T1000 (cell line): ENCODE data around the gene TP53RK.

Source experiments
- DNase-seq: peaks from one replicate; lab custom pipeline; 2025; ENCODE audit warnings: mixed read lengths; lab: John Stamatoyannopoulos, UW

TP53RK gene

DNA sequence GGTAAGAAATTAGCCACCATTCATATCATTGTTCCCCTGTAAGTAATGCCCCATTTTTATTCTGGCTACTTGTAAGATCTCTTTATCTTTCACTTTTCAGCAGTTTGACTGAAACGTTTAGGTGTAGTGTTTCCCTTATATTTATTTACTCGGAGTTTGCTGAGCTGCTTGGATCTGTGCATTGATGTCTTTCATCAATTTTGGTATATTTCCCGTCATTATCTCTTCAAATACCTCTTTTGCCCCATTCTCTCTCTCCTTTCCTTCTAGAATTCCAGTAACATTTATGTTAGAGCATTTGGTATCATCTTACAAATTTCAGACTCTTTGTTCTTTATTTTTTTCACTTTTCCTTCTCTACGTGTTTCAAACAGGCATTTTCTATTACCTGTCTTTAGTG lies 28.8 kb downstream of the TP53RK start:
- no peak for DNase-seq

DNA sequence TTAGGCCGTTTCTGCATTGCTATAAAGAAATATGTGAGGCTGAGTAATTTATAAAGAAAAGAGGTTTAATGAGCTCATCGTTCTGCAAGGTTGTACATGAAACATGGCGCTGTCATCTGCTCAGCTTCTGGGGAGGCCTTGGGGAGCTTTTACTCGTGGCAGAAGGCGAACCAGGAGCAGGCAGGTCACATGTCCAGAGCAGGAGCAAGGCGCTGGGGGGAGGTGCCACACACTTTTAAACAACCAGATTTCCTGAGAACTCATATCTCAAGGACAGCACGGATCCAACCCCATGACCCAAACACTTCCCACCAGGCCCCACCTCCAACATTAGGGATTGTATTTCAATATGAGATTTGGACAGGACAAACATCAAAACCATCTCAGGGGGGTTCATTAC lies 31.6 kb downstream of the TP53RK start:
- DNase-seq = no peak

DNA sequence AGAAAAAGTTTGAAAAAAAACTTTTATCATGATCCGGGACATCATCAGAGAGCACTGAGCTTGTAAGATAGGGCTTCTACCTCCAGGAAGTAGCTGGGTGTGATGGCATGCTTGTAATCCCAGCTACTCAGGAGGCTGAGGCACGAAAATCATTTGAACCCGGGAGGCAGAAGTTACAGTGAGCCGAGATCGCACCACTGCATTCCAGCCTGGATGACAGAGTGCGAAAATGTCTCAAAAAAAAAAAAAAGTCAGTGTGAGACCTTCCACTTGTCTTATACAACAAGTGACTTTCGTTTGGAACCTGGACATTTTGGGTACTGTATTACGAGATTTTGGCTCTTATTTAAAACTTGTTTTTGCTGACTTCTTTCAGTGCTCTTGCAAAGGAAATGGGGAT lies 32.1 kb downstream of the TP53RK start:
- DNase-seq = no peak

DNA sequence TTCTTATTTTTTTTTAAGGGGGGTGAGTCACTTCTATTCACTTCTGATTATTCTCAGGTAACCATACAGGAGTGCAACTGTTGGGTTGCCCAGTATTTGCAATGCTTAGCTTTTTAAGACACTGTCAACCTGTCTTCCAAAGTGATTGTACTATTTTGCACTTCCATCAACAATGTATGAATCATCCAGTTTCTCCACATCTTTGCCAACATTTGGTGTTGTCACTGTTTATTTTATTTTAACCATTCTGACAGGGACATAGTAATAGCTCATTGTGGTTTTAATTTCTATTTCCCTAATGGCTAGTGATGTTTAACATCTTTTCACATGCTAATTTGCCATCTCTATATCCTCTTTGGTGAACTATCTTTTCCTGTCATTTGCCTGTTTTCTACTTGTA lies 36.5 kb downstream of the TP53RK start:
- DNase-seq = no peak

DNA sequence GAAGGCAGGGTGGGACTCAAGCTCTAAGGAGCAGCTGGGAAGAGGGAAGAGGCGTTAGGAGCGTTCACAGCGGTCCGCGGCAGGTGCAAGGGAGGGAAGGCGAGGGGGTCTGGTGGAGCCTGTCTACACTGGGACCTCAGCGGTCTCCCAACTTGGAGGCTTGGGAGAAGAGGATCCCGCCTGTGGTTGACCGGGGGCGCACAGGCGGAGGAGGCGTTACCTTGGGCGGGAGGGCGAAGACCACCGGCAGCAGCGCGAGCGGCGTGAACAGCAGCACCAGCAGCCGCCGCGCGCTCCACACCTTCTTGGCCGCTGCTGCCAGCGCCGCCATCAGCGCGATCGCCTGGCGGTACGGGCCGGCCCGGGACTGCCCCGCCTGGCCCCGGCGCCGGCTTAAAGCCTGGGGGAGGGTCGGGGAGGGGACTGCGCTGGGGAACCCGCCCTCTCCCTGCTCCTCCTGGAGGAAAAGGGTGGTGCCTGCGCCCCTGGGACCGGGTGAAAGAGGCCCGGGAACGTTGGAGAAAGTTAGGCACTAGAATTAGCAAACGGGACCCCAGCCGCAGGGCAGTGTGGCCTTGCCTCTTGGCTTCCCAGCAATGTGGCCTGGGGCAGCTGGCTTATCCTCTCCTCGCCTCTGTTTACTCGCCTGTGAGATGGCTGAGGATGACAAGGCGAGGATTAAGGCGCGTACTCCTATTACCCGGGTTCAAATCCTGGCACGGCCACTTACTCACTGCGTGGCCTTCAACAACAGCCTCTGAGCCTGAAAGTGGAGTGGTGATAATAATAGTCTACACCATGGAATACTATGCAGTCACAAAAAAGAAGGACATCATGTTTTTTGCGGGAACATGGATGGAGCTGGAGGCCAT lies 37.9 kb downstream of the TP53RK start, which contains the start of gene SLC13A3:
Gene SLC13A3, minus strand, starts transcription at position 369 of the 872 bp plus-strand sequence. Its CDS starts 38 bp downstream, at position 331.
- DNase-seq = no peak

DNA sequence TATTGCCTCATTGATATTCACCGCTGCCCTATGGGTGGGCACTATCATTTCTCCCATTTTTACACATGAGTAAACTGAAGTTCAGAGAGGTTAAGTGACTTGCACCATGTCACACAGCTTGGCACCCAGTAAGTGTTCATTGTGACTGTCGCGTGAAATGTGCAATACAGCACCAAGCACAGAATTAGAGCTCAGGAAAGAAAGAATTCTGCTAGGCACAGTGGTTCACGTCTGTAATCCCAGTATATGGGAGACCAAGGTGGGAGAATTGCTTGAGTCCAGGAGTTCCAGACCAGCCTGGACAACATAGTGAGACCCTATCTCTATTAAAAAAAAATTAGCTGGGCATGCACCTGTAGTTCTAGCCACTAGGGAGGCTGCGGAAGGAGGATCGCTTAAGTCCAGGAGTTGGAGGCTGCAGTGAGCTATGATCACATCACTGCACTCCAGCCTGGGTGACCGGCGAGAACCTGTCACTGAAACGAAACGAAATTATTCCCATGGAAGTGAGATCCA lies 38.6 kb downstream of the TP53RK start:
- DNase-seq = no peak

DNA sequence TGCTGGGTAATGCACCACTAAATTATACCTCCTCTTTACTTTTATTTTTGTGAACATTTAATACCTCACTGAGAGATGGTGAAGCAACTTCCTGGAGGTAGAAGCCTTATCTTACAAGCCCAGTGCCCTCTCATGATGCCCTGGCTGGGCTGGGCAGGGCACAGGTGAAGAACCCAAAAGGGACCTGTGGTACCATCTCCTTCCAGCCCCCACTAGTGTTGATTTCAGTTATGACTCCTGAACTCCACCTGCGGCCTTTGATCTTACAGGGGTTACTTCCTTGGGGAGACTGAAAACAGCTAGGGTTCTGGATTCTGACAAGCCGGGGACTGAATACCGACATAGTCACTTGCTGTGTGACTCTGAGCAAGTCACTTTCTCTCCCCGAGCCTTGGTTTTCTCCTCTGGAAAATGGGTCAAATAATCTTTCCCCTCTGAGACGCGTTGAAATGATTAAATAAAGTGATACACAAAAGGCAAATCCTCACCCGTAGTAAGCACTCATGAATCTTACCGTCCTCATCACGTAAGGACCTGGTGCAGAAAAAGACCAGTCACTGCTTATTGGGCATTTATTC lies 39.2 kb downstream of the TP53RK start:
- no peak for DNase-seq

DNA sequence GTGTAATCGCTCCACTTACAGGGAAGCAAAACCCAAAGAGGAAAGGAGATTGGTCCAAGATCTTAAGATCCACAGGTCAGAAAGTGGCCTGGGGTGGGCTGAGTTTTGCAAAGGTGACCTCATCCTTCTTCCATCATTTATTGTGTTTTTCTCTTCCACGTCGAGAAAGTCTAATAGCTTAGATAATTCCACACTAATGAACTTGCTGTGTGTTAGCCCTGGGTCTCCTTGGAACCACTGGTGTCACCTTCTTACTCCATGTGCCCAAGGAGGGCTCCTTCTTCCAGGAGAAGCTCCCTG lies 39.6 kb downstream of the TP53RK start:
- DNase-seq = no peak

DNA sequence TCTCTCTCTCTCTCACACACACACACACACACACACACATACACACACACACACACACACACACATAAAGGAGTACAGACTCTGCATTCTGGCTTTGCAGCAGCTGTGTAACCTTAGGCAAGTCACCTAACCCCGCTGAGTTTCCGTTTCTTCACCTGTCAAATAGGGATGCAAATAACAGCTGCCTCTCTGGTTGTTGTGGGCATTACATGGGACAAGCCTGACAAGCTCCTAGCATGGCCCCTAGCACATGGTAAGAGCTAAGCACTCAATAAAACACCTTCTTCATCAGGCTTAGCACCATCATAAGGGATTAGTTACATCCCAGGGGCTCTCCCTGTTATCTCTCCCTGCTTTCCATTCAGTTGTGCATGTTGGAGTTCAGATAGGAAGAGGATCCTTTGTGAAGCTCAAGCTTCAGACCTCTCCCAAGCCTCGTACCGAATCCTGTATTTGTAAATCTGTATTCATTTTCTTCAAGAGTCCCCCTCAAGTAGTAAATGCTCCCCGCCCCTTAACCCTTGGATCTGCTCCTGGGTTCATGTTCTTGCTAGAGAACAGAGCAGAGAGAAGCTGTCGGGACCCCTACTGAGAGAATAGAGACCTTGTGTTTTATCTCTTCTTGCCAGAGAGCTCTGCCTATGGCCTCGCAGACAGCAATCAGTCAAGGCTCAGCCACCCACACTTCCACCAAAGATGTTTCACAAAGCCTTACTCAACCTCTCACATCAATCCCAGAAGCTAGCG lies 40.2 kb downstream of the TP53RK start:
- no peak for DNase-seq

DNA sequence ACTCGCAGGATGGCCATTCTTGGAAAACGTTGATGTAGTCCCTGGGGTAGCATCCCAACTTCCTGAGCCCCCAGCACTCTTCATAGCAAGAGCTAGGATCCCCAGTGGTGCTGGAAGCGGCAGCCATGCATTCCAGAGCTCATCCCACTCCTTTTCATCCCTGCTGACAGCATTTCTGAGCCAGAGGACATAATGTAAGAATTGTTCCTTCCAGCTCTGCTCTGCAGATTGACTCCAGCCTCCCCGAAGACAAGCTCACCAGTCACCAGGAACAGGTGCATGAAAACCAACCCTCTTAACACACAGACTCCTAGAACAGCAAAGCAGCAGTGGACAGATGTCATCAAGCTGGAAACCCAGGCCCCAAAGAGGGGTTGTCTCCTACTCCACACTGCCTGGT lies 41.8 kb downstream of the TP53RK start:
- no peak for DNase-seq

DNA sequence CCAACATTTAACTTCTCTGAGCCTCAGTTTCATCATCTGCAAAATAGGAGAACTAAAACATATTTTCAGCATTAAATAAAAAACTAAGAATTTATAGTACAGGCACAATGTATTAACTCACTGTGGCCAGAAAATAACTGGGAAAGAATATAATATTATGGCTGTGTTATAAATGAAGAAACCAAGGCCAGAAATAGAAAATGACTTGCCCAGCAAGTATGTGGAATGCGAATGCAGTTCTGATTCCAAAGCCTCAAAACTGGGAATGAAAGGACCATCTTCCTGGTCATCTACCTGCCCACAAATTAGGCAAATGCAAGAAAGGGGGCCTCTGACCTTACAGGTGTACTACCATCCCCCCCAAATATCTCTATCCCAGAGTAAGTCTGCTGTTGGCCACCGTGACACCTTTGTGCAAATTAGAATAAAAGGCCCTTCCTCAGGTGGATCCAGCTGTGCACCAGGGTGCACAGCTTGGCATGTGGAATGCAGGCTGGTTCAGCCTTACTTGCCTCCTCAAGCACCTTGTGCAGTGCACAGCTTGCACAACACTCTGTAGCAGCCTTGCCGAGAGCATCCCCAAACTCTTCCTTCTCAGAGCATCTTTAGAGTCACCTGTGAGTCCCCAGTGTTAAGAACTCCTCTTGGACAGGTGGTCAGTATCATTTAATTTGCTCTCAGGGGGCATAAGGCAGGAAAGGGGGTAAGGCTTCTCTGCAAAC lies 42.4 kb downstream of the TP53RK start:
- DNase-seq = no peak

DNA sequence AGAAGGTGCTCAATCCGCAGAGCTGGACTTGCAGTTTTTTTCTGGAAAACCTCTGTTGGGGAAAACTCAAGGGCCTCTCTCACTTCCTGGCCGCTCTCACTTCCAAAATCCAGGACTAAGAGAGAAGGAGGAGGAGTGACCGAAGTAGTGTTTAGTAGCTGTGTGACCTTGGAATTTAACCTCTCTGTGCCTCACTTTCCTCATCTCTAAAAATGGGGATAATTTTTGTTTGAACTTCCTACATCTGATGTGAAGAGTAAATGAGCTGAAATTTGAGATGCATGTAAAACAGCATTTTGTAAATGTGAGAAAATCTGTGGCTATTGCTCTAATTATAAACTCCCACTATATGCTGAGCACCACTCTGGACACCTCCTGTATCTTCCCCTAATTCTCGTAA lies 43.1 kb downstream of the TP53RK start:
- no peak for DNase-seq

DNA sequence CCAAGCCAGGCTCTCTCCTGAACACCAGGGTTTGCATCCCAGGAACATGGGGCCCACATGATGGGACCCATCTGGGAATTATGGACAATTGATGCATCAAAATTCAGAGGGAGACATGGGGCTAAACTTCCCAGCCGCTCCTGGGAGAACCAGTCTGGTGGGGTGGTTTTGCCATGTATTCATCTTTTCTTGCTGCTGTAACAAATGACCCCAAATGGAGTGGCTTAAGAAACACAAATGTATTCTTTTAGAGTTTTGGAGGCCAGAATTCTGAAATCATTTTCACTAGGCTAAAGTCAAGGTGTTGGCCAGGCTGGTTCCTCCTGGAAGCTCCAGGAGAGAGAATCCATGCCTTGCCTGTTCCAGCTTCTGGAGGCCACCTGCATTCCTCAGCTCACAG lies 44.5 kb downstream of the TP53RK start:
- no peak for DNase-seq

DNA sequence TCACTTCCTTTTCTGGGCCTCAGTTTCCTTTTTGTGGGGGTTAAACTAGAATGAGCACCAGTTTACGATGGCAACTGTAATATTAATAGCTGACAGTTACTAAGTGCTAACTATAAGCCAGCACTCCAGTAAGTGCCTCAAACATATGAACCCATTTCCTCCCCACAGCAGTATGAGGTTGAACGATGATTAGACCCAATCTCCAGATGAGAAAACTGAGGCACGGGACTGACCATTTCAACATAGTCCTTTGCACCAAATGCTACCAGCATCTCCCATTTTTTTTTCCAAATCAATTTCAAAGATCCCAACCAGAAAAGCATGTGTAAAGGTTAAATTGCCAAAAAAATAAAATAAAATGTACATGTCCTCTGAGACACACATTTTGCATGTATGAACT lies 45.1 kb downstream of the TP53RK start:
- no peak for DNase-seq

DNA sequence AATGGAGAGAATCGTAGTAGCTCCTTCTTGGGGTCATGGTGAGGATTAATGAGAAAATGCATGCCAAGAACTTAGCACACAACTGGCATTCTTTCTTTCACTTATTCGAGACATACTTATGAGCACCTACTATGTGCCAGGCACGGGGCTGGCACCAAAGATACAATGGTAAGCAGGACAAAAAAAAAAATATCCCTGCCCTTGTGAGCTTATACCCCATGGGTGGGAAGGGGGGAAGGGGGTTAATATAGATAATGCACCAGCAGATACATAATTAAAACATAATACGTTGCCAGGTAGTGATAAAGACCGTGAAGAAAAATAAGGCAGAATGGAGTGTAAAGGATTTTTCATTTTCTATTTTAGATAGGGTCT lies 46.3 kb downstream of the TP53RK start:
- DNase-seq = no peak

DNA sequence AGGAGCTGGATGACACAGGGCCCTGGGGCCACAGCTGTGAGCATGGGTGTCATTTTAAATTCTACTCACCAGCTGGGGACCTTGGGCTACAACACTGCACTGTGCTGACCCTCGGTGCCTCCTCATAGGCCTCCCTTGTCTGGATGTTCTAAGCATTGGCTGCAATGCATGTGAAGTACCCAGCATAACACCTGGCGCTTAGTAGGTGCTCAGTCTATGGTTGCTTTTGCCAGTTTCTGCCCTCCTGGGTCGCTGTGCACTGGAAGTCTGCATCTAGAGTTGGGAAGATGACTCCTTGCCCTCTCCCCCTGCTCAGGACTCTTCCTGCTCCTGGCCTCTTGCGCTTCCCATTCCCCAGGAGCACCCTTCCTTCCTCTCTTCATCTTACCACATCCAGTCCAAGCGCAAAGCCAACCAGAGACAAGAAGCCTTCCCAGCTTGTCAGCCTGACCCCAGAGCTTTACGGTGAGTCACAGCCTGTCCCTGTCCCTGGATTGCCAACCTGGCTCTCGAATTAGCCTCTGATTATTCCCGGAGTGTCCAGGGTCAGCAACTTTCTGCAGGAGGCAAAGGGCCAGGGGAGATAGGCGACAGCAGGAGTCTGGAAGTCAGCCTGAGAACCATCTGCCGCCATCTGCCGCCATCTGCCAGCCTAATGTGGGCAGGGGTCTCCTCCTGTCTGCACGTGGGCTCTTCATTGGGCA lies 46.8 kb downstream of the TP53RK start:
- DNase-seq = no peak

DNA sequence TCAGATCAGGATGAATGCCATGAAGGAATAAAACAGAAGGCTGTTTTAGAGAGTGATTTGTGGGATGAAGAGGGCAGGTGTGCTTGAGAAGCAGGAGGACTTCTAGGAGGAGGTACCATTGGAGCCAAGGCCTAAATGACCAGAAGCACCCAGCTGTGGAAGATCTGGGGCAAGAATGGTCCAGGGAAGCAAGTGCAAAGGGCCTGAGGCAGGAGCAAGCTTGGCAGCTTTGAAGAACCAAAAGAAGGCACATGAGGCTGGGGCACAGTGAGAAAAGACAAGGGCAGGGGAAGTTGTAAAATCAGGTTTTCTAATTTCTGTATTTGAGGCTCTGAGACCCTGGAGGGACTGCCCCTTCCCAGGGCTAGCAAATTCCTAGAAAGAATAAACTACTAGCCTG lies 47.8 kb downstream of the TP53RK start:
- no peak for DNase-seq

DNA sequence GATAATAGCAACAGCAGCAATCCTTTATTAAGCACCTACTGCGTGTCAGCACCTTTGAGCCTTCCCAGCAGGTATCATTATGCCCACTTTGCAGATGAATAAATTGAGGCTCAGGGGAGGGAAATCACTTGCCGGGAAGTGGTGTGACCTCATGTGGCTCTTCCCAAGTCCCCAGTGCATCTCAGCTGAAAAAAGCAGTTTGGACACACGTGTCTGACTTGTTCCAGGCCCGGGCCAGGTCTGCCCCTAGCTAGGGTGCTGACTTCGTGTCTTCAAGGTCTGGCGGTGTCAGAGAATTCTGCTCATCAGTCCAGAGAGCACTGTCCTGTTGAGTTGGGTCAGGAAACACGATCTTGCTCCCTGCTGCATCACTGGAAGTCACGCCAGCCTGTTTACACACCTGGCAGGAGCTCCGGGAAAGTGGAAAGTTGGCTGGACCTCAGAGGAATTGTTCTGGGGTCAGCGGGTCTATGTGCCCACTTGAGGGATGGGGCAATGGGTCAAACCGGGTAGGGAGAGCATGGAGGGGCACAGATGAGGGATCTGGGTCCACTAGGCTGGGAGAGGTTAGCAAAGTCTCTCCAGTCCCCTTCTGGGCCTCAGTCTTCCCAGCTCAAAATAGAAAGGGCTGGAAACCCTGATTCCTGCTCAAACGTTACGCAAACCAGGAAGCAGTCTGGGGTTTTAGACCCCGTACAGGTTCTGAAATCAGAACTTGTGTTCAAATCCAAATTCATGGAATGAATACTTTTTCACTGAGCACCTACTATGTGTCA lies 48.5 kb downstream of the TP53RK start:
- DNase-seq = no peak

DNA sequence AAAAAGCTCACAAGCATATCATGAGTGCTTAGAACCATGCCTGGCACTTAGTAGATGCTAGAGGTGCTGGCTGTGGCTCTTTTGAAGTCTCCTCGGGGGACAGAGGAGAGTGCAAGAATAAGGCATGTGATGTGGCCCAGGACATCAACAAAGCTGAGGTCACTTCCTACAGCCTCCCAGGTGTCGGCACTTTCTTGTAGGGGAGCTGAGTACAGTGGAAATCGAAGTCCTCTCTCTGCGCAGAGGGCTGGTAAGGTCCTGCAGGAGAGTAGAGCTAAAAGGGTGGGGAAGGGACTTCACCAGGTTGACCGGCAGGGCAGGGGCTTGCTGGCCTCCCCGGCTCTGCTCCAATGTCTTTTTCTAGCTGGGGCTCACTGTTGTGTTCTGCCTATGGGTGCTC lies 49.2 kb downstream of the TP53RK start:
- DNase-seq = no peak

DNA sequence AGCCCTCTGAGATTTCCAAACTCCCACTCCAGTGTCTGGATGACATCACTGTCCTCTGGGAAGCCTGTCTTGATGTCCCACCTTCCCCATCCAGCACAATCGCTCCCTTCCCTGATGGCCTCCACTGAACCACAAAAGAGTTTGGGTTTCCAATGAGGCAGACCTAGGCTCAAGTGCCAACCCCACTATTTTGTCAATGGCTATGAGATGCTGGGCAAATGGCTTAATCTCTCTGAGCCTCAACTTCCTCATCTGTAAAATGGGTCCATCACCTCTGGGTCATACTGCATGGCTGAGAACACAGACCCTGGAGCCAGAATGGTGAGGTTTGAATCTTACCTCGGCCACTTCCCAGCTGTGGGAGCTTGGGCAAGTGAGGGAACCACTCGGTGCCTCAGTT lies 49.7 kb downstream of the TP53RK start:
- no peak for DNase-seq

DNA sequence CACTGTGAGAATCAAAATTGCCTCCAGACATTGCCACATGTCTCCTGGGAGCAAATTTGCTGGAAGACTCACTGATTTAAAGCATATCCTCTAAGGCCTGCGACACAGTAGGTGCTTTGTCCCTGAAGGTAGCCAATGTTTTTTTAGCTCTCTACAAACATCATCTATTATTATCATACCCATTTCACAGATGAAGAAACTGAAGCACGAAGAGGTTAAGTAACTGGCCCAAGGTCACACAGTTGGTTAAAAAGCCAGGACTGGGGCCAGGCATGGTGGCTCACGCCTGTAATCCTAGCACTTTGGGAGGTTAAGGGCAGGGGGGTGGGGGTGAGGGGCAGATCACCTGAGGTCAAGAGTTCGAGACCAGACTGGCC lies 50.4 kb downstream of the TP53RK start:
- DNase-seq = no peak
